HCT116 (cell line): ENCODE data around the gene ERVH48-1.

ENCODE experiments used
- ELF1 ChIP-seq: IDR thresholded peaks from 2 replicates; pipeline ENCODE4 v1.6.1; 2012; ENCODE audit warnings: low read depth, borderline replicate concordance
- EZH2 ChIP-seq: fragments of 200-600 bp; sonication (generic); IDR thresholded peaks from 2 replicates; pipeline ENCODE4 v1.6.1; 2017; ENCODE audit warnings: antibody characterized with exemption, mixed run types
- JUND ChIP-seq: IDR thresholded peaks from 2 replicates; pipeline ENCODE4 v1.6.1; 2012
- POLR2AphosphoS5 ChIP-seq: IDR thresholded peaks from 2 replicates; pipeline ENCODE4 v1.6.1; 2011; ENCODE audit warnings: mild to moderate bottlenecking, low read depth, low read length, moderate library complexity
- ZFX ChIP-seq: fragments of 450-650 bp; IDR thresholded peaks from 2 replicates; pipeline ENCODE4 v1.6.1; 2017
- TF ChIP-seq, protein P1 (sequence below), 3 experiments: fragments of 200-600 bp in 1 of 3; sonication (generic) in 1 of 3; IDR thresholded peaks in 2 of 3; conservative IDR thresholded peaks in 1 of 3; 2 replicates each; pipeline ENCODE4 v1.5.1; 2012 to 2017; ENCODE audit warnings: low read depth in 2 of 3, low read length in 2 of 3, antibody characterized with exemption in 1 of 3, borderline replicate concordance in 1 of 3, control low read depth in 1 of 3, mild to moderate bottlenecking in 1 of 3, mixed read lengths in 1 of 3, mixed run types in 1 of 3, moderate library complexity in 1 of 3; ENCODE audit not compliant: insufficient read depth in 1 of 3

DNA sequence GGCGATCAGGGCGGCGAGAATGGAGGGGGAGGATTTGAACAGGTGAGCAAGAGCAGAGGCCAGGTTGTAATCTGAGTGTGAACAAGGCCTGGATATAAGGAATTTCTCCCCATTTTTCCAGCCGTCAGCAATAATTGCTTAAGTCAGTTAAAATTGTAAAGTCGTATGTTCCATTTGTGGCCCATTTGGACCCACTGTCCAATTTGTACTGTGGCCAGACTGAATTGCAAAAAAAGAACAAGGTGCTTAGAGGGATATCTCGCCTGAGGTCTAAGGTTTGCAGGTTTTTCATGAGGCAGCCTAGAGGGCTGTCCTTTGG lies 1.0 kb downstream of the ERVH48-1 start:
- TF ChIP-seq POLR2AphosphoS5 (no peak), EZH2 (no peak), JUND (no peak), ZFX (no peak), ELF1 (no peak)
- TF ChIP-seq, protein P1, sequence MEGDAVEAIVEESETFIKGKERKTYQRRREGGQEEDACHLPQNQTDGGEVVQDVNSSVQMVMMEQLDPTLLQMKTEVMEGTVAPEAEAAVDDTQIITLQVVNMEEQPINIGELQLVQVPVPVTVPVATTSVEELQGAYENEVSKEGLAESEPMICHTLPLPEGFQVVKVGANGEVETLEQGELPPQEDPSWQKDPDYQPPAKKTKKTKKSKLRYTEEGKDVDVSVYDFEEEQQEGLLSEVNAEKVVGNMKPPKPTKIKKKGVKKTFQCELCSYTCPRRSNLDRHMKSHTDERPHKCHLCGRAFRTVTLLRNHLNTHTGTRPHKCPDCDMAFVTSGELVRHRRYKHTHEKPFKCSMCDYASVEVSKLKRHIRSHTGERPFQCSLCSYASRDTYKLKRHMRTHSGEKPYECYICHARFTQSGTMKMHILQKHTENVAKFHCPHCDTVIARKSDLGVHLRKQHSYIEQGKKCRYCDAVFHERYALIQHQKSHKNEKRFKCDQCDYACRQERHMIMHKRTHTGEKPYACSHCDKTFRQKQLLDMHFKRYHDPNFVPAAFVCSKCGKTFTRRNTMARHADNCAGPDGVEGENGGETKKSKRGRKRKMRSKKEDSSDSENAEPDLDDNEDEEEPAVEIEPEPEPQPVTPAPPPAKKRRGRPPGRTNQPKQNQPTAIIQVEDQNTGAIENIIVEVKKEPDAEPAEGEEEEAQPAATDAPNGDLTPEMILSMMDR (IDR thresholded peaks at IDR 0.05 in 2 of 3, conservative IDR thresholded peaks at IDR 0.05 in 1 of 3; ENCODE audit: borderline replicate concordance in 1 of 3, insufficient read depth in 1 of 3, low read depth in 2 of 3, low read length in 2 of 3) = no peak
